ENCODE data around the gene DDA1. TPM values are rescaled to one million over a fixed set of nuclear protein-coding genes. Genes with fewer than 3 reads are reported as not detected.

Gene DDA1
- total and polyA plus RNA-seq, 2 of the 13 experiments (the other 11 are each of a cell fraction or from before 2014, with no cell fraction given): 24.5 to 26.0 TPM

GRCh38 chr19:17309198-17309964, at the start of gene DDA1 (continued):
- peak; percentile 43 for TF ChIP-seq ZBTB40 (IDR thresholded peaks at IDR 0.05)
- TF ChIP-seq ZBTB40 (CRISPR knock-in tag; IDR thresholded peaks at IDR 0.05): peak; percentile 24; the same call in 1 of the 2 replicates
- TF ChIP-seq ZGPAT (CRISPR knock-in tag; IDR thresholded peaks at IDR 0.05): no peak; the same call in 1 of the 2 replicates
- TF ChIP-seq ZSCAN21 (CRISPR knock-in tag; IDR thresholded peaks at IDR 0.05; ENCODE audit: borderline replicate concordance): peak; percentile 76; the same call in 1 of the 2 replicates
- no peak for TF ChIP-seq FOXK2 (IDR thresholded peaks at IDR 0.05)
- no peak for TF ChIP-seq KLF9 (CRISPR knock-in tag; IDR thresholded peaks at IDR 0.05; ENCODE audit: low read depth)
- peak; percentile 62 for TF ChIP-seq SRSF1 (optimal IDR thresholded peaks at IDR 0.05; ENCODE audit: low read depth, low read length)
- no peak for TF ChIP-seq BHLHE40 (IDR thresholded peaks at IDR 0.05; ENCODE audit: low read length)
- no peak for TF ChIP-seq REST (IDR thresholded peaks at IDR 0.05; ENCODE audit: borderline replicate concordance in 1 of 2, low read depth in 1 of 2, low read length in 2 of 2)
- TF ChIP-seq EZH2 (conservative IDR thresholded peaks at IDR 0.05; ENCODE audit: low read depth, low read length): no peak
- TF ChIP-seq ZBTB37 (CRISPR knock-in tag; IDR thresholded peaks at IDR 0.05): no peak
